Chondrocyte (in vitro differentiated cells): ENCODE data around the gene KAZN. TPM values are rescaled to one million over a fixed set of nuclear protein-coding genes. Genes with fewer than 3 reads are reported as not detected.

Experiments used
- DNase-seq: peaks from one replicate; pipeline ENCODE4 v3.0.0; 2021; ENCODE audit warnings: mixed read lengths, low spot score
- H3K27ac Mint-ChIP-seq: one replicate; pipeline ENCODE4 v1.8.0; 2021; ENCODE audit warnings: mild to moderate bottlenecking, moderate library complexity, mixed read lengths; ENCODE audit not compliant: unreplicated experiment
- H3K27me3 Mint-ChIP-seq: 2 replicates; pipeline ENCODE4 v1.8.0; 2021; ENCODE audit warnings: low read depth, mixed read lengths
- H3K36me3 Mint-ChIP-seq: 2 replicates; pipeline ENCODE4 v1.8.0; 2021; ENCODE audit warnings: low read depth, mixed read lengths
- H3K4me1 Mint-ChIP-seq: 2 replicates; pipeline ENCODE4 v1.8.0; 2021; ENCODE audit warnings: low read depth, mild to moderate bottlenecking, mixed read lengths
- H3K4me3 Mint-ChIP-seq: one replicate; pipeline ENCODE4 v1.8.0; 2021; ENCODE audit warnings: mild to moderate bottlenecking, moderate library complexity, mixed read lengths; ENCODE audit not compliant: unreplicated experiment
- H3K9me3 Mint-ChIP-seq: 2 replicates; pipeline ENCODE4 v1.8.0; 2021; ENCODE audit warnings: low read depth, mixed read lengths
- total RNA-seq: library from RNA; stranded (reverse); gene quantifications from 3 replicates; pipeline ENCODE4 v1.2.1, GENCODE V29; 2021
- TF ChIP-seq, protein P1 (sequence below): fragments of 200-600 bp; sonication (generic); IDR thresholded peaks from 2 replicates; pipeline ENCODE4 v1.5.0; 2021; ENCODE audit warnings: antibody characterized with exemption, mild to moderate bottlenecking, moderate library complexity

KAZN gene
- total RNA-seq, 1 donor from 2014 or later: 29.6 TPM

DNA sequence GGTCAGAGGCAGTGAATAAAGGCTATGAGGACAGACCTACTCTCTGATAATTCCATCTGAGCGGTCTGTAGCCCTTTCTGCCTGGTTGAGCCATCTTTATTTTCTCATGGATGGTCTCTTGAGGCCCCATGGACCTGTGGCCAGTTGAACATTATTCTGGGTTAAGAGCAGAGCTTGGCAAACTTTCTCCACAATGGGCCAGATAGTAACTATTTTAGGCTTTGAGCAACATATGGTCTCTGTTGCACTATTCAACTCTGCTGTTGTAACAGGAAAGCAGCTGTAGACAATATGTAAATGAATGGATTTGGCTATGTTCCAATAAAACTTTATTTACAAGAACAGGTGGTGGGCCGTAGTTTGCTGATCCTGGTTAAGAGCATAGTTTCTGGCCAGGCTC lies 62.7 kb downstream of the KAZN start:
- Mint-ChIP-seq H3K27ac (no peak overlapping the region), H3K36me3 (no peaks in the 10 kb centered on the region)
- DNase-seq: no peak

DNA sequence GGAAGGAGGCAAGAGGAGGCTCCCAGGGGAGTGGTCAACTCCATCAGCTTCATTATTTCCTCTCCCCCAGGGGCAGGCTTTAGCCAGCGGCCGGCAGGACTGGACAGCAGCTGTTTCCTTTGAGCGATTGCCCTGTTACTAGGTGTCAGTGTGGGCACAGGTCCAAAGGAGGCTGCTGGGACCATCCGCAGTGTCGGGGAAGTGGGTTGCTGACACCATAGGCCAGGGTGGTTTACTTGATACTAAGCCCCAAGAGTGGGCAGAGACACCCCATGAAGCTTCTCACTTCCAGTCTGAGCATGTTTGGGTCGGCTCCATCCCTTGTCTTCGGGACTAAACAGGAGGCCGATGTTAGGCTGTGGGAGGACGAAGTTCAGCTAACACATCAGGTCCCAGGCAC lies 63.6 kb downstream of the KAZN start:
- TF ChIP-seq, protein P1, sequence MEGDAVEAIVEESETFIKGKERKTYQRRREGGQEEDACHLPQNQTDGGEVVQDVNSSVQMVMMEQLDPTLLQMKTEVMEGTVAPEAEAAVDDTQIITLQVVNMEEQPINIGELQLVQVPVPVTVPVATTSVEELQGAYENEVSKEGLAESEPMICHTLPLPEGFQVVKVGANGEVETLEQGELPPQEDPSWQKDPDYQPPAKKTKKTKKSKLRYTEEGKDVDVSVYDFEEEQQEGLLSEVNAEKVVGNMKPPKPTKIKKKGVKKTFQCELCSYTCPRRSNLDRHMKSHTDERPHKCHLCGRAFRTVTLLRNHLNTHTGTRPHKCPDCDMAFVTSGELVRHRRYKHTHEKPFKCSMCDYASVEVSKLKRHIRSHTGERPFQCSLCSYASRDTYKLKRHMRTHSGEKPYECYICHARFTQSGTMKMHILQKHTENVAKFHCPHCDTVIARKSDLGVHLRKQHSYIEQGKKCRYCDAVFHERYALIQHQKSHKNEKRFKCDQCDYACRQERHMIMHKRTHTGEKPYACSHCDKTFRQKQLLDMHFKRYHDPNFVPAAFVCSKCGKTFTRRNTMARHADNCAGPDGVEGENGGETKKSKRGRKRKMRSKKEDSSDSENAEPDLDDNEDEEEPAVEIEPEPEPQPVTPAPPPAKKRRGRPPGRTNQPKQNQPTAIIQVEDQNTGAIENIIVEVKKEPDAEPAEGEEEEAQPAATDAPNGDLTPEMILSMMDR: no peak
- Mint-ChIP-seq H3K4me1 (no peaks in the 10 kb centered on the region), H3K27ac (no peak overlapping the region), H3K9me3 (no peaks in the 10 kb centered on the region), H3K27me3 (peaks cover 6% of the 10 kb centered on the region), H3K36me3 (no peaks in the 10 kb centered on the region), H3K4me3 (no peak overlapping the region)
- DNase-seq: no peak

More for the DNA sequence above, 62.7 kb downstream of the KAZN start:
- H3K4me3 Mint-ChIP-seq: no peak overlapping the region
- H3K4me1 Mint-ChIP-seq: no peaks in the 10 kb centered on the region
- peaks cover 8% of the 10 kb centered on the region for H3K27me3 Mint-ChIP-seq
- H3K9me3 Mint-ChIP-seq: no peaks in the 10 kb centered on the region
- TF ChIP-seq, protein P1: no peak

DNA sequence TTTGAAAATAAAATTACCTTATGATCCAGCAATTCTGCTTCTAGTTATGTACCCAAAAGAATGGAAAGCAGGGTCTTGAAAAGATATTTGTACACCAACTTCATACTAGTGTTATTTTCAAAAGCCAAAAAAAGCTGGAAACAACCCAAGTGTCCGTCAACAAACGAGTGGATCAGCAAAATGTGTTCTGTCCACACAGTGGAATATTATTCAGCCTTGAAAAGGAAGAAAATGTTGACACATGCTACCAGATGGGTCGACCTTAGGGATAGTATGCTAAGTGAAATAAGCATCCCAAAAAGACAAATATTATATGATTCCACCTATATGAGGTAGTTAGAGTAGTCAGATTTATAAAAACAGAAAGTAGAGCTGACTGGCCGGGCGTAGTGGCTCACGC lies 65.3 kb downstream of the KAZN start:
- TF ChIP-seq, protein P1: no peak
- Mint-ChIP-seq H3K27ac (no peak overlapping the region), H3K27me3 (peaks cover 3% of the 10 kb centered on the region), H3K4me3 (no peak overlapping the region), H3K9me3 (no peaks in the 10 kb centered on the region), H3K36me3 (no peaks in the 10 kb centered on the region), H3K4me1 (no peaks in the 10 kb centered on the region)
- DNase-seq: no peak

DNA sequence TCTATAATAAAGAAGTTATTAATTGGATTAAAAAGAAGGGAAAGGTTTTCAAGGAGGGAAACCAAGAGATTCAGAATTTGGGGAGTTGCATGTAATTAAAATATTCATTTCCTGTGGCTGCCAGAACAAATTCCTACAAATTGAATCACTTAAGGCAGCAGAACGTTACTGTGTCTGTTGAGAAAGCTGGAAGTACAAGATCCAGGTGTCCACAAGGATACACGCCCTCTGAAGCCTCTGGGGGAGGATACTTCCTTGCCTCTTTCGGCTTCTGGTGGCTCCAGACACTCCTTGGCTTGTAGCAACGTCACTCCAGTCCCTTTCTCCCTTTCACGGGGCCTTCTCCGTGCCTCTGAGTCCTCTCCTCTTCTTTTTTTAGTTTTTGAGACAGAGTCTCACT lies 67.9 kb downstream of the KAZN start:
- Mint-ChIP-seq H3K36me3 (no peaks in the 10 kb centered on the region), H3K4me1 (no peaks in the 10 kb centered on the region), H3K4me3 (no peak overlapping the region), H3K27ac (no peak overlapping the region), H3K27me3 (no peaks in the 10 kb centered on the region), H3K9me3 (no peaks in the 10 kb centered on the region)
- TF ChIP-seq, protein P1: no peak
- DNase-seq: no peak

DNA sequence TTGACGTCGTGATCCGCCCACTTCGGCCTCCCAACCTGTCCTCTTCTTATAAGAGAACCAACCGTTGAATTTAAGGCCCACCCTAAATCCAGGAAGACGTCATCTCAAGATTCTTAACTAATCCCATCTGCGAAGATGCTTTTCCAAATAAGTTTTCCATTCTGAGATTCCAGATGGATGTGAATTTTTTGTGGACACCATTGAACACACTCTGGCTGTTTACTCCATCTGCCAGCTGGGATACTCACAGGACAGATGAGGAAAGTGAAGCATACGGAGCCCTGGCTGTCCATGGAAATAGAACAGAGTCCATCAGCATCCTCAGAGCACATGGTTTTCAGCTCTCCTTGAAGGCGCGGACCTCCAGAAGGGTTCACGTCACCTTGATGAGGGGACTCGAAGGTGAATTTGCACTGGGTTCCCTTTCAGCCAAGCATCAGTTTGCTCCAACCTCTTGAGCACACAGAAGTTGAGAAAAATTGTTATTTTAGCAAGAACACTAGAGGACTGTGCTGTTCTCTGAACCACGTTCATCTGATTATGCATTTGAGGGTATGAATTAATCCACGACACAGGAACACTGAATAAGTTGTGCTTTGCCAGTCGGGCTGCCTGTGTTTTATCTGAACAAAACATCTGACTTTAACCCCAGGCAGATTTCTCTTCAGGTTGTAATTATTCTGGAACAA lies 68.6 kb downstream of the KAZN start:
- Mint-ChIP-seq H3K36me3 (no peaks in the 10 kb centered on the region), H3K4me1 (no peaks in the 10 kb centered on the region), H3K4me3 (no peak overlapping the region), H3K27me3 (no peaks in the 10 kb centered on the region), H3K9me3 (no peaks in the 10 kb centered on the region), H3K27ac (no peak overlapping the region)
- DNase-seq: no peak
- TF ChIP-seq, protein P1: no peak
